Epidermal melanocyte (primary cell): ENCODE measurements around the gene RESP18.
"Not testable (repeated sequence)": the region's sequence is repeated elsewhere in the genome, so short reads cannot be mapped to it uniquely, and the experiment has no call there.

ENCODE experiments used
- DNase-seq: peaks from one replicate; pipeline ENCODE4 v3.0.0; 2011; ENCODE audit warnings: low spot score; ENCODE audit not compliant: insufficient read length

The RESP18 gene

GRCh38 chr2:219292616-219293015 lies 39.9 kb downstream of the RESP18 start:
- DNase-seq, result no peak

DNA sequence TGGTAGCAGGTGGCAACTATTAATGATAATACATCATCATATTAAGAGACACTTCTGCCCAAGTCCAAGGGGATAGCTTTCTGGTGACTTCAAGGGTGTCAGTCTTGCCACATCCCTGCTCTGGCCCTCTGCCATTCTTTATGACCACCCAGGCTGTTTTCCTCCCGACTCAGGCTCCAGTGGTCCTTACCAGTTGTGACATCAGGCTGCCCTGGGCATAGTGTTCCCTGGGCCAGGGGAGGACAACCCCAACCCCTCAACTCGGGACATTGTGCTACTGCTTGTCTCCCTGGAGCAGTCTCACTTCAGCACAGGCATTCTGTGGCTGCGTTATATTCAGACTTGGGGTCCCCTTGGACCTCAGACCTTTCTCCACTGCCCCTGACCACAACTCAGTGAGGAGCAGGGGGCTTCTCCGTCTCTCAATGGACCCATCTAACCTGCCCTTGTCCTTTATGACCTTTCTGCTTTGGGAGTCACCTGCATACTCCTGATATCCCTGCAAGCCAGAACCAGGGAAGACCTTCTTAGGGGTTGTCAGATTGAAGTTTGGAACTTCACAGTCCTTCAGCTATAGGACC lies 40.5 kb downstream of the RESP18 start:
- no peak for DNase-seq

GRCh38 chr2:219291394-219291793 lies 41.1 kb downstream of the RESP18 start:
- DNase-seq, result no peak

GRCh38 chr2:219290381-219291171 lies 42.0 kb downstream of the RESP18 start:
- DNase-seq, result no peak

GRCh38 chr2:219289537-219290361 lies 42.8 kb downstream of the RESP18 start:
- DNase-seq, result peak; percentile 75

GRCh38 chr2:219289195-219289536 lies 43.4 kb downstream of the RESP18 start:
- DNase-seq, result no peak

- no peak for DNase-seq
Observed at GRCh38 chr2:219287580-219288265, 44.8 kb downstream of the RESP18 start.

DNA sequence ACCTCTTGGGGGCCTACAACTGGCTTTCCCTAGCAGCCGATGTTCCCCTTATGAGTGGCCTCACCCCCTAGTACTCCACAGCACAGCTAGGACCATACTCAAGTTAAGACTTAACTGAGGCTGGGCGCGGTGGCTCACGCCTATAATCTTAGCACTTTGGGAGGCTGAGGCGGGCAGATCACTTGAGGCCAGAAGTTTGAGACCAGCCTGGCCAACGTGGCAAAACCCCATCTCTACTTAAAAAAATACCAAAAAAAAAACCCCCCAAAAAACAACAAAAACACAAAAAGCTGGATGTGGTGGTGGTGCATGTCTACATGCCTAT lies 45.5 kb downstream of the RESP18 start:
- not testable (repeated sequence) for DNase-seq

DNA sequence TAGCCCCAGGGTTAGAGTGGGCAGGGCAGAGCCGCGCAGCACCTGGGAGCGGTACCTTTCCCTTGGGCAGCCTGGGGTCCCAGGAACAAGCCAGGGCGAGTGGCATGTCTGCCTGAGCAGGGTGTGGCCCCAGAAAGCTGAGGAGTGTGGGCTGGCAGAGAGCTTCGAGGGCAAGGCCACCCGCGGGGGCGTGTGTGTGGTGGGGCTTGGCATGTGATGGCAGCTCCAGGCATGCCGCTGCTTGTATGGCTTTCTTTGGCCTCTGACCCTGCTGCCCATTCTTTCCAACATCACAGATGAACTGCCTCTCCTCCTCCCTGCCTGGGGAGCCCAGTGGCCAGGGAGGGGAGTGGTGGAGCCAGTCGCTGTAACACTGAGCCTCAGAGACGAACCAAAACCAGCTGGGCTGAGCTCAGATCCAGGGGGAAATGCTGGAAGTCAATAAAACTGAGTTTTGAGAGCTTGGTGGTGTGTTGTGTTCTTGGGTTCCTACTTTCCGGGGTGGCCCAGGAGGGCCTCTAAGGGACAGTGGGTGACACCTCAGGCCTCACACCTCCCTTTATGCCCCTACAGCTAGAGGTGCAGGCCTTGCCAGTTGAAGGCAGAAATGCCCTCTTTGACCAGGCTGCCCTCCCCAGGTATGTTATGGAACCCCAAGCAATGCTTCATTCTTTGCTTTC lies 46.0 kb downstream of the RESP18 start:
- DNase-seq, result no peak

GRCh38 chr2:219285894-219286425 lies 46.6 kb downstream of the RESP18 start:
- no peak for DNase-seq

DNA sequence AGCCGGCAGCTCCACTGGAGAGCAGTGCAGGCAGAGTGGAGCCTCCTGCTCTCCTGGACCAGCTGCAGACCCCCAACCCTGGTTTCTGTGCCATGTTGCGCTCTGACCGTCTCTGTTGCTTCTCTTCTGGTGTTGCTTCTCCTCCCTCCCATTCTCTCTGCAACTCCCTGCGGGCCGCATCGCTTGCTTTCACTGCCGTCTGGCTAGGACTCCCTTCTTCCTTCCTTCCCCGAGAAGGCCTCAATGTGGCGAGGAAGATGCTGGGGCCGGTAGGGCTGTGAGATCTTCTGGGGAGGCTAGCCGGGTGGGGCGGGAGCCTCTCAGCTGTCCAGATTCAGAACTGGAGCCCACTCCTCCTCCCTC lies 47.2 kb downstream of the RESP18 start:
- DNase-seq, result no peak

- DNase-seq, result no peak
Observed at GRCh38 chr2:219284501-219285372, 47.8 kb downstream of the RESP18 start.

DNA sequence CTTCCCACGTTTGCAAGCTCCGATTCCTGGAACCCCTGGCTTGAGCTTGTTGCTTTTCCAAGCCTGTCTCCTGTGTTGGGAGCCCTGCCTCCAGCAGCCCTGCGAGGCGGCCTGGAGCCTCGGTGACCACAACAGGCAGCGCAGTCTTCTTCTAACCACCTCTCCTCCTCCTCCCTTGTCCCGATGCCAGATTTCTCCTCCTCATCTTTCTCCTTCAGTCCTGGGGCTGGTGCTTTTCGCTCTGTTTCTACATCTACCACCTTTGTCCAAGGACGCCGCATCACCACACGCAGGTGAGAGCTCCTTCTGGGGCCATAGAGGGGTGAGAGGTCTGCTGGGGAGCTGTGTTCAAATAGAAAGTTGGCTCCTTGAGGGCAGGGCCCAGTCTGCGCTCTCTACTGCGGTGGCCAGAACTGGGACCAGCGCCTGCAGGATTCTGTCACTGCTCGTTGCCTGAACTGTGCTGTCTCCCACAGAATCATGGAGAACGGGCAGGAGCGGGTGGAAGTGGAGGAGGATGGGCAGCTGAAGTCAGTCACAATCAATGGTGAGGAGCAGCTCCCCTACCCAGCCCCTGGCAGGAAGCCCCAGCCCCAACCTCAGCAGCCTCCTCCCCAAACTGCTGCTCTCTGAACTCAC lies 49.5 kb downstream of the RESP18 start:
- no peak for DNase-seq

DNA sequence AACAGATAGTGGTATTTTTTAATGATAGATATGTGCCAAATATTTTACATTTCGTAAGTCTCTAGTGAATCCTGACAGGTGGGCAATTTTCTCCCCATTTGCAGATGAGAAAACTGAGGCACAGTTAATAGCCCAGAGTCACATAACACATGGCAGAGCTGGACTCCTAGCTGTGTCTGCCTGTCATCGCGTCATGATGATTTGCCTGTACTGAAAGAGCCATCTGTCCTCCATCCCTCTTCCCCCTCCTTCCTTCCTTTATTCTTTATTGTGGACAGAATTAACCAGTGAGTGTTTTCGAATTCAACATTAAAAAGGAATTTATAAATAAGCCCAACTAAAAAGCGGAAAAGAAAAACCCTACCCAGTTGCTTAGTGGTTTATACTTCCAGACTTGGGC lies 50.2 kb downstream of the RESP18 start:
- no peak for DNase-seq

DNA sequence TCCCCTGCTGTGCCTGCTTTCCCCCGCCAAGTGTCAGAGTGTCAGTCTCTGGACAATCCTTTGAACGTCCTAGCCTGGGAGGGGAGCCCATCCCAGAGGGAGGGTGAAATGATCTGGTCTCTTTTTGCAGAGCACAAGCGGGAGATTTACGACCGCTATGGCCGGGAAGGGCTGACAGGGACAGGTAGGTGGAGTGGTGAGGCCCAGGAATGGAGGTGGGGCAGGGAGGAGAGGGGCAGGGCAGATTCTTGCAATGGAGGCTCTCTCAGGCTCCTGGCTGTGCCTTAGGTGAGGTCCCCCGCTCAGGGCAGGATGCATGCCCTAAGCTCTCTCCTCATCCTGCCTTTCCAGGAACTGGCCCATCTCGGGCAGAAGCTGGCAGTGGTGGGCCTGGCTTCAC lies 51.0 kb downstream of the RESP18 start:
- no peak for DNase-seq

DNA sequence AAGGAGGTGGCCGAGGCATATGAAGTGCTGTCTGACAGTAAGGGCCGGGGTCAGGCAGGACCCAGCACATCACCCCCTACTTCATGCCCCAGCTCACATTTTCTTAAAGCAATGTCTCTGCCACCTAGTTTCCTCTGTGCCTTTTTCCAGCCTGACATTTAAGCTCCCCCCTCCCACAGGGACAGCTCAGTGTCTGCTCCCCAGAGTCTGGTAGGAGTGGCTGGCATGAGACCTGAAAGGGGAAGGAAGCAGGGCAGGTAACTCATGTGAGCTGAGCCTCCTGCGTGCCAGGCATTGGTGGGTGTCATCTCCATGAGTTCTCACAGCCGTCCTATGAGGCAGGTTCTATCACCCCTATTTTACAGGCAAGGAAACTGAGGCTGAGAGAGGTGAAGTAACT lies 51.9 kb downstream of the RESP18 start:
- DNase-seq, result no peak

GRCh38 chr2:219279916-219280516 lies 52.5 kb downstream of the RESP18 start:
- DNase-seq, result no peak

- DNase-seq, result peak; percentile 99
Observed at GRCh38 chr2:219279151-219279915, 53.2 kb downstream of the RESP18 start, which contains the start of gene DNAJB2. DNAJB2 (plus strand) TSS chr2:219279366; CDS start chr2:219279834, 468 bp downstream.
